K562 (cell line): Measurements from ENCODE around the gene RUFY2. TPM values are rescaled to one million over a fixed set of nuclear protein-coding genes. Genes with fewer than 3 reads are reported as not detected.

Source experiments
- CBX2 ChIP-seq: fragments of 200-600 bp; sonication (generic); IDR thresholded peaks from one replicate; pipeline ENCODE4 v1.6.1; 2012; ENCODE audit warnings: mild to moderate bottlenecking, low read length, inconsistent platforms; ENCODE audit not compliant: insufficient read depth, poor library complexity, severe bottlenecking
- GTF3C2 ChIP-seq: IDR thresholded peaks from 3 replicates; pipeline ENCODE4 v1.6.1; 2011; ENCODE audit warnings: borderline replicate concordance, mild to moderate bottlenecking, moderate library complexity; ENCODE audit not compliant: insufficient read length; ENCODE audit errors: extremely low read depth
- IFI16 ChIP-seq: fragments of 250-450 bp; sonication (Bioruptor Pico); IDR thresholded peaks from 2 replicates; pipeline ENCODE4 v2.1.2; 2022; ENCODE audit warnings: mild to moderate bottlenecking, inconsistent platforms
- MEF2A ChIP-seq: IDR thresholded peaks from 2 replicates; pipeline ENCODE4 v1.6.1; 2011; ENCODE audit warnings: low read depth, mild to moderate bottlenecking, low read length, moderate library complexity; ENCODE audit not compliant: control insufficient read depth
- MEIS2 ChIP-seq: fragments of 450-650 bp; IDR thresholded peaks from 2 replicates; pipeline ENCODE4 v1.6.1; 2014; ENCODE audit warnings: mild to moderate bottlenecking; ENCODE audit not compliant: partially characterized antibody
- MYC ChIP-seq, 2 experiments: fragments of 250-450 bp in 1 of 2; sonication (Bioruptor Pico) in 1 of 2; IDR thresholded peaks; 2 replicates each; pipeline versions ENCODE4 v1.5.1 to v1.6.1; 2012 to 2021; ENCODE audit warnings: low read depth in 2 of 2, borderline replicate concordance in 1 of 2, improper control_type of control experiment in 1 of 2, low read length in 1 of 2, mild to moderate bottlenecking in 1 of 2, moderate library complexity in 1 of 2
- MYNN ChIP-seq, 2 experiments: sonication (generic); formaldehyde crosslinking in 1 of 2; IDR thresholded peaks; 2 replicates each; pipeline versions ENCODE4 v1.5.0 to v1.6.1; 2016 to 2020; ENCODE audit warnings: antibody characterized with exemption in 1 of 2, missing genetic modification reagents in 1 of 2
- NEUROD1 ChIP-seq: fragments of 150-350 bp; IDR thresholded peaks from 2 replicates; pipeline ENCODE4 v1.6.1; 2014; ENCODE audit warnings: borderline replicate concordance, low read length, low read depth; ENCODE audit not compliant: partially characterized antibody
- NR1H2 ChIP-seq: sonication (generic); formaldehyde crosslinking; IDR thresholded peaks from 2 replicates; pipeline ENCODE4 v1.4.0; 2020; ENCODE audit warnings: mild to moderate bottlenecking, missing genetic modification reagents
- NR2C2 ChIP-seq, 2 experiments: fragments of 200-800 bp in 1 of 2; sonication (Bioruptor generic) in 1 of 2; sonication (generic) in 1 of 2; formaldehyde crosslinking in 1 of 2; IDR thresholded peaks; 2 replicates each; pipeline versions ENCODE4 v1.6.1 to v1.8.0; 2016 to 2022; ENCODE audit warnings: mild to moderate bottlenecking in 1 of 2, missing compliant biosample characterization in 1 of 2, missing genetic modification characterization in 1 of 2, missing genetic modification reagents in 1 of 2
- NR3C1 ChIP-seq: sonication (generic); formaldehyde crosslinking; IDR thresholded peaks from 2 replicates; pipeline ENCODE4 v1.8.1; 2022; ENCODE audit warnings: missing genetic modification reagents
- POLR2G ChIP-seq: fragments of 200-400 bp; formaldehyde crosslinking; IDR thresholded peaks from 2 replicates; pipeline ENCODE4 v1.6.1; 2017; ENCODE audit warnings: low read depth, mild to moderate bottlenecking, antibody characterized with exemption, low read length, moderate library complexity
- SRF ChIP-seq, 2 experiments: fragments of 250-450, 450-650 bp in 1 of 2; sonication (Bioruptor Pico) in 1 of 2; sonication (generic) in 1 of 2; formaldehyde crosslinking; IDR thresholded peaks; 2 replicates each; pipeline versions ENCODE4 v1.5.0 to v1.5.1; 2020 to 2022; ENCODE audit warnings: mild to moderate bottlenecking in 1 of 2, missing genetic modification reagents in 1 of 2
- STAT5A ChIP-seq: IDR thresholded peaks from 2 replicates; pipeline ENCODE4 v1.6.1; 2012; ENCODE audit warnings: low read length, inconsistent platforms, borderline replicate concordance
- ZNF197 ChIP-seq: fragments of 200-800 bp; sonication (Bioruptor generic); IDR thresholded peaks from 2 replicates; pipeline ENCODE4 v1.6.1; 2016; ENCODE audit warnings: low read depth, missing genetic modification characterization, missing compliant biosample characterization
- ZNF395 ChIP-seq: fragments of 200-800 bp; sonication (Bioruptor generic); IDR thresholded peaks from 2 replicates; pipeline ENCODE4 v1.6.1; 2017; ENCODE audit warnings: missing genetic modification characterization, missing compliant biosample characterization
- polyA plus RNA-seq, 8 experiments: library from polyadenylated mRNA; depleted of rRNA in 4 of 8; stranded (reverse) in 5 of 8; unstranded in 3 of 8; fragments of >200 nt; fragmentation: Nextera tagmentation in 2 of 8; fragmentation: Illumina TruSeq in 1 of 8; extraction: Ambion mirVana in 2 of 8; extraction: Trizol in 1 of 8; gene quantifications; 2 replicates each; pipeline versions ENCODE4 v1.2.1 to v1.2.3, GENCODE V29; 2011 to 2014; ENCODE audit warnings: inconsistent platforms in 1 of 8, missing spikeins in 1 of 8
- total RNA-seq, 7 experiments: library from RNA; depleted of rRNA in 6 of 7; stranded (reverse); fragments of >200 nt in 6 of 7; fragmentation: Illumina TruSeq in 2 of 7; extraction: Trizol in 2 of 7; gene quantifications; 2 replicates each; pipeline versions ENCODE4 v1.2.1 to v1.2.3, GENCODE V29; 2011 to 2021; ENCODE audit warnings: low replicate concordance in 1 of 7
- TF ChIP-seq, protein P1 (sequence below): fragments of 250-450 bp; sonication (Bioruptor Pico); IDR thresholded peaks from 2 replicates; pipeline ENCODE4 v1.5.0; 2020; ENCODE audit warnings: mild to moderate bottlenecking
- TF ChIP-seq, protein P2 (sequence below): IDR thresholded peaks from 2 replicates; pipeline ENCODE4 v1.6.1; 2011; ENCODE audit not compliant: insufficient read length; ENCODE audit errors: extremely low read depth

Gene RUFY2
- total and polyA plus RNA-seq, 9 of the 15 experiments (the other 6 are each of a cell fraction or from before 2014, with no cell fraction given): 3.7 to 20.1 (median 12.6) TPM

DNA sequence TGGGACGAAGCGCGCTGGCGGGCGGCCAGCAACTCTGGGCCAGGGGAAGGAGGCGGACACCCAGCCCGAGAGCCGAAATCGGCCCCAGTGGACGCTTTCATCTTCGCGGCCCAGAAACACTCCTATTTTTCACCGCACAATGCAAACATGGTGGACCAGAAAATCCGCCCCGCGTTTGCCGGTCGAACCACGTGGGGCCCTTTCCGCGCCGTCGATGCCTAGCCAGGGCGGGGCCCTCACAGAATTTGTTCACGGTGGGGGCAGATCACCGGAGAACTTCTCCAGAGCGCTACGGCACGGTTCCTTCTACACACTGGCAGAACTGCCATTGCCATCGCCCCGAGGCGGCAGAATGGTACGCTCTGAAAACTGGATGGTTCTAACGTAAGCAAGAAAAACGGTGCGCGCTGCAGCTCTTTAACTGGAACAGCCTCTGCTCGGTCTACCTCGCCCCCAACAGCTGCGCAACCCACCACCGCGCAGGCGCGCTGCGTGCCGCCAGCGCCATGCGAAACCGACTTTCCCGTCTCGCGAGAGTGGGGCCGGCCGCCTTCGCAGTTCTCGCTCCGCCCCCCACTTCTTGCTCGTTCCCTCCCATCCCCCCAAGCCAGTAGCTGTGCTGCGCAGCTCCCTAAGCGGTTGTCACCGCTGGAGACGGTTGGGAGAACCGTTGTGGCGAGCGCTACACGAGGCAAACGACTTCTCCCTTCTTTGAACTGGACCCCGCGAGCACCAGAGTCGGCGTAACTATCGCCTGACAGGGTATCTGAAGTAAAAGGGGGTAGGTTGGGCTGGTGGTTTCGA is 75.4 kb downstream of the RUFY2 start, which contains the start of gene HNRNPH3 (continued):
- TF ChIP-seq NR2C2 (CRISPR knock-in tag; IDR thresholded peaks at IDR 0.05) (peak; percentile 83), NR2C2 (tag; IDR thresholded peaks at IDR 0.05) (peak; percentile 60), STAT5A (peak; percentile 32; the same call in 1 of the 2 replicates), MEIS2 (peak; percentile 91), IFI16 (CRISPR knock-in tag) (no peak), MYNN (IDR thresholded peaks at IDR 0.05) (peak; percentile 69), MYNN (CRISPR knock-in tag; IDR thresholded peaks at IDR 0.05) (no peak), MYC (IDR thresholded peaks at IDR 0.05; ENCODE audit: low read depth, low read length) (peak; percentile 93), MYC (CRISPR knock-in tag; IDR thresholded peaks at IDR 0.05; ENCODE audit: borderline replicate concordance, low read depth) (peak; percentile 97), ZNF197 (CRISPR knock-in tag) (0 out of 2 replicates have a peak, but pooled peaks have one; percentile 51), POLR2G (peak; percentile 96), SRF (CRISPR knock-in tag; IDR thresholded peaks at IDR 0.05) (no peak), MEF2A (no peak), CBX2 (no peak), NEUROD1 (peak; percentile 90), NR1H2 (CRISPR knock-in tag) (peak; percentile 89; the same call in 1 of the 2 replicates), ZNF395 (peak; percentile 95), NR3C1 (CRISPR knock-in tag) (peak; percentile 82; the same call in 1 of the 2 replicates), GTF3C2 (no peak)
- TF ChIP-seq, protein P1, sequence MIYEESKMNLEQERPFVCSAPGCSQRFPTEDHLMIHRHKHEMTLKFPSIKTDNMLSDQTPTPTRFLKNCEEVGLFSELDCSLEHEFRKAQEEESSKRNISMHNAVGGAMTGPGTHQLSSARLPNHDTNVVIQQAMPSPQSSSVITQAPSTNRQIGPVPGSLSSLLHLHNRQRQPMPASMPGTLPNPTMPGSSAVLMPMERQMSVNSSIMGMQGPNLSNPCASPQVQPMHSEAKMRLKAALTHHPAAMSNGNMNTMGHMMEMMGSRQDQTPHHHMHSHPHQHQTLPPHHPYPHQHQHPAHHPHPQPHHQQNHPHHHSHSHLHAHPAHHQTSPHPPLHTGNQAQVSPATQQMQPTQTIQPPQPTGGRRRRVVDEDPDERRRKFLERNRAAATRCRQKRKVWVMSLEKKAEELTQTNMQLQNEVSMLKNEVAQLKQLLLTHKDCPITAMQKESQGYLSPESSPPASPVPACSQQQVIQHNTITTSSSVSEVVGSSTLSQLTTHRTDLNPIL: no peak
- TF ChIP-seq, protein P2, sequence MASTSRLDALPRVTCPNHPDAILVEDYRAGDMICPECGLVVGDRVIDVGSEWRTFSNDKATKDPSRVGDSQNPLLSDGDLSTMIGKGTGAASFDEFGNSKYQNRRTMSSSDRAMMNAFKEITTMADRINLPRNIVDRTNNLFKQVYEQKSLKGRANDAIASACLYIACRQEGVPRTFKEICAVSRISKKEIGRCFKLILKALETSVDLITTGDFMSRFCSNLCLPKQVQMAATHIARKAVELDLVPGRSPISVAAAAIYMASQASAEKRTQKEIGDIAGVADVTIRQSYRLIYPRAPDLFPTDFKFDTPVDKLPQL: peak; percentile 72
